Lower leg skin (tissue), 3 donors: ENCODE data around the gene IP6K2.

ENCODE experiments used
- CTCF ChIP-seq, 3 donors: fragments of 450-650 bp; IDR thresholded peaks; one replicate each; pipeline ENCODE4 v1.5.1; 2016; ENCODE audit warnings: antibody characterized with exemption in 3 of 3, mild to moderate bottlenecking in 3 of 3, moderate library complexity in 2 of 3
- POLR2A ChIP-seq, 2 donors: fragments of 450-650 bp; IDR thresholded peaks; one replicate each; pipeline ENCODE4 v1.6.1; 2016 to 2017; ENCODE audit warnings: antibody characterized with exemption in 2 of 2, mild to moderate bottlenecking in 1 of 2, moderate library complexity in 1 of 2

- TF ChIP-seq CTCF (IDR thresholded peaks at IDR 0.05) = no peak
- no peak for TF ChIP-seq POLR2A (IDR thresholded peaks at IDR 0.05)
Observed at GRCh38 chr3:48684054-48684349, 33.0 kb downstream of the IP6K2 start.
